HepG2 (cell line): ENCODE data around the gene AJUBA. TPM values are rescaled to one million over a fixed set of nuclear protein-coding genes. Genes with fewer than 3 reads are reported as not detected.
A peak's percentile ranks its signal among the peaks of the same experiment; 100 is the strongest.

ENCODE experiments used
- CC2D1A ChIP-seq: sonication (generic); formaldehyde crosslinking; IDR thresholded peaks from 2 replicates; pipeline ENCODE4 v1.8.1; 2023; ENCODE audit warnings: mild to moderate bottlenecking, missing genetic modification reagents
- ETV5 ChIP-seq: IDR thresholded peaks from 2 replicates; pipeline ENCODE4 v1.6.1; 2018; ENCODE audit warnings: missing biosample characterization, missing genetic modification reagents, inconsistent platforms, borderline replicate concordance
- FOXJ3 ChIP-seq: sonication (generic); formaldehyde crosslinking; IDR thresholded peaks from 2 replicates; pipeline ENCODE4 v1.4.0; 2020; ENCODE audit warnings: missing genetic modification reagents, mild to moderate bottlenecking, borderline replicate concordance
- HNRNPUL1 ChIP-seq: fragments of 200-400 bp; formaldehyde crosslinking; IDR thresholded peaks from 2 replicates; pipeline ENCODE4 v1.6.1; 2017; ENCODE audit warnings: low read depth, mild to moderate bottlenecking, low read length, moderate library complexity
- ISL2 ChIP-seq: sonication (generic); formaldehyde crosslinking; IDR thresholded peaks from 2 replicates; pipeline ENCODE4 v1.5.0; 2020; ENCODE audit warnings: missing genetic modification reagents
- MEIS2 ChIP-seq: sonication (generic); formaldehyde crosslinking; IDR thresholded peaks from 2 replicates; pipeline ENCODE4 v1.9.0; 2021; ENCODE audit warnings: mild to moderate bottlenecking, missing genetic modification reagents
- SIX1 ChIP-seq: sonication (generic); formaldehyde crosslinking; IDR thresholded peaks from 2 replicates; pipeline ENCODE4 v1.4.0; 2020; ENCODE audit warnings: missing genetic modification reagents, borderline replicate concordance
- SIX4 ChIP-seq: sonication (generic); formaldehyde crosslinking; IDR thresholded peaks from 2 replicates; pipeline ENCODE4 v1.4.0; 2020; ENCODE audit warnings: missing genetic modification reagents
- ZNF256 ChIP-seq: sonication (generic); formaldehyde crosslinking; conservative IDR thresholded peaks from 2 replicates; pipeline ENCODE4 v1.4.0; 2020; ENCODE audit warnings: missing genetic modification reagents
- ZNF607 ChIP-seq: sonication (generic); formaldehyde crosslinking; IDR thresholded peaks from 2 replicates; pipeline ENCODE4 v1.5.1; 2020; ENCODE audit warnings: missing genetic modification reagents, mild to moderate bottlenecking, borderline replicate concordance
- polyA plus RNA-seq, 8 experiments: library from polyadenylated mRNA; depleted of rRNA in 3 of 8; stranded (reverse) in 7 of 8; unstranded in 1 of 8; fragments of >200 nt; fragmentation: Illumina TruSeq in 4 of 8; extraction: Trizol in 4 of 8; gene quantifications; 2 replicates each; pipeline versions ENCODE4 v1.2.1 to v1.2.3, GENCODE V29; 2011 to 2016; ENCODE audit warnings: low read depth in 4 of 8, missing spikeins in 1 of 8, mixed read lengths in 1 of 8; ENCODE audit not compliant: insufficient read depth in 1 of 8
- total RNA-seq, 5 experiments: library from RNA; depleted of rRNA; stranded (reverse); fragments of >200 nt; fragmentation: Illumina TruSeq; extraction: Trizol; gene quantifications; 2 replicates each; pipeline ENCODE4 v1.2.3, GENCODE V29; 2016; ENCODE audit warnings: low read depth in 1 of 5
- TF ChIP-seq, protein P1 (sequence below): sonication (generic); formaldehyde crosslinking; IDR thresholded peaks from one replicate; pipeline ENCODE4 v1.5.1; 2020; ENCODE audit warnings: mild to moderate bottlenecking, missing genetic modification reagents; ENCODE audit errors: not compliant biosample characterization
- TF ChIP-seq, protein P2 (sequence below): IDR thresholded peaks from 2 replicates; pipeline ENCODE4 v1.6.1; 2018; ENCODE audit warnings: missing genetic modification reagents
- TF ChIP-seq, protein P3 (sequence below): sonication (generic); formaldehyde crosslinking; IDR thresholded peaks from 2 replicates; pipeline ENCODE4 v1.5.1; 2020; ENCODE audit warnings: mild to moderate bottlenecking, missing genetic modification reagents
- TF ChIP-seq, protein P4 (sequence below): sonication (generic); formaldehyde crosslinking; IDR thresholded peaks from 2 replicates; pipeline ENCODE4 v1.5.0; 2020; ENCODE audit warnings: missing genetic modification reagents
- TF ChIP-seq, protein P5 (sequence below): sonication (generic); formaldehyde crosslinking; IDR thresholded peaks from 2 replicates; pipeline ENCODE4 v1.4.0; 2020; ENCODE audit warnings: missing genetic modification reagents

AJUBA gene
- total and polyA plus RNA-seq, 2 of the 13 experiments (the other 11 are each of a cell fraction or from before 2014, with no cell fraction given) = 157 to 241 TPM

DNA sequence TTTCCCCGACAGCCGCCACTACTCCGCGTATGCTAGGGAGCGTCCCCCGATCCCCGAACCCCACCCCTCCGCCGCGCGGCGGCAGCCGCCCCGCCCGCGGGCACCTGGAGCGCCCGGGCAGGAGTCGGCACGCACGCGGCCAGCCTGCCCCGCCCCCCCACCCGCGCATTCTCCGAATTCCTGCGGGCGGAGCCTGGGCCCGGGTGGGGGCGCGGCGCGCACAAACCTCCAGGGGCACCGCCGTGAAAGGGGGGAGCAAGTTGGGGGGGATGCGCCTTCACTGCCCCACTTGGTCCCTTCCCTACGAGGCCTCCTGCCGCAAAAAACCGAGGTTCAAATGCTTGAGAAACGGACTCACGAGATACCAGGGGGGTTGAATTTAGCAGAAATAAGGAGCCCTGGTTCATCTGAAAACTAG, 1.7 kb downstream of the AJUBA start (continued):
- TF ChIP-seq, protein P1, sequence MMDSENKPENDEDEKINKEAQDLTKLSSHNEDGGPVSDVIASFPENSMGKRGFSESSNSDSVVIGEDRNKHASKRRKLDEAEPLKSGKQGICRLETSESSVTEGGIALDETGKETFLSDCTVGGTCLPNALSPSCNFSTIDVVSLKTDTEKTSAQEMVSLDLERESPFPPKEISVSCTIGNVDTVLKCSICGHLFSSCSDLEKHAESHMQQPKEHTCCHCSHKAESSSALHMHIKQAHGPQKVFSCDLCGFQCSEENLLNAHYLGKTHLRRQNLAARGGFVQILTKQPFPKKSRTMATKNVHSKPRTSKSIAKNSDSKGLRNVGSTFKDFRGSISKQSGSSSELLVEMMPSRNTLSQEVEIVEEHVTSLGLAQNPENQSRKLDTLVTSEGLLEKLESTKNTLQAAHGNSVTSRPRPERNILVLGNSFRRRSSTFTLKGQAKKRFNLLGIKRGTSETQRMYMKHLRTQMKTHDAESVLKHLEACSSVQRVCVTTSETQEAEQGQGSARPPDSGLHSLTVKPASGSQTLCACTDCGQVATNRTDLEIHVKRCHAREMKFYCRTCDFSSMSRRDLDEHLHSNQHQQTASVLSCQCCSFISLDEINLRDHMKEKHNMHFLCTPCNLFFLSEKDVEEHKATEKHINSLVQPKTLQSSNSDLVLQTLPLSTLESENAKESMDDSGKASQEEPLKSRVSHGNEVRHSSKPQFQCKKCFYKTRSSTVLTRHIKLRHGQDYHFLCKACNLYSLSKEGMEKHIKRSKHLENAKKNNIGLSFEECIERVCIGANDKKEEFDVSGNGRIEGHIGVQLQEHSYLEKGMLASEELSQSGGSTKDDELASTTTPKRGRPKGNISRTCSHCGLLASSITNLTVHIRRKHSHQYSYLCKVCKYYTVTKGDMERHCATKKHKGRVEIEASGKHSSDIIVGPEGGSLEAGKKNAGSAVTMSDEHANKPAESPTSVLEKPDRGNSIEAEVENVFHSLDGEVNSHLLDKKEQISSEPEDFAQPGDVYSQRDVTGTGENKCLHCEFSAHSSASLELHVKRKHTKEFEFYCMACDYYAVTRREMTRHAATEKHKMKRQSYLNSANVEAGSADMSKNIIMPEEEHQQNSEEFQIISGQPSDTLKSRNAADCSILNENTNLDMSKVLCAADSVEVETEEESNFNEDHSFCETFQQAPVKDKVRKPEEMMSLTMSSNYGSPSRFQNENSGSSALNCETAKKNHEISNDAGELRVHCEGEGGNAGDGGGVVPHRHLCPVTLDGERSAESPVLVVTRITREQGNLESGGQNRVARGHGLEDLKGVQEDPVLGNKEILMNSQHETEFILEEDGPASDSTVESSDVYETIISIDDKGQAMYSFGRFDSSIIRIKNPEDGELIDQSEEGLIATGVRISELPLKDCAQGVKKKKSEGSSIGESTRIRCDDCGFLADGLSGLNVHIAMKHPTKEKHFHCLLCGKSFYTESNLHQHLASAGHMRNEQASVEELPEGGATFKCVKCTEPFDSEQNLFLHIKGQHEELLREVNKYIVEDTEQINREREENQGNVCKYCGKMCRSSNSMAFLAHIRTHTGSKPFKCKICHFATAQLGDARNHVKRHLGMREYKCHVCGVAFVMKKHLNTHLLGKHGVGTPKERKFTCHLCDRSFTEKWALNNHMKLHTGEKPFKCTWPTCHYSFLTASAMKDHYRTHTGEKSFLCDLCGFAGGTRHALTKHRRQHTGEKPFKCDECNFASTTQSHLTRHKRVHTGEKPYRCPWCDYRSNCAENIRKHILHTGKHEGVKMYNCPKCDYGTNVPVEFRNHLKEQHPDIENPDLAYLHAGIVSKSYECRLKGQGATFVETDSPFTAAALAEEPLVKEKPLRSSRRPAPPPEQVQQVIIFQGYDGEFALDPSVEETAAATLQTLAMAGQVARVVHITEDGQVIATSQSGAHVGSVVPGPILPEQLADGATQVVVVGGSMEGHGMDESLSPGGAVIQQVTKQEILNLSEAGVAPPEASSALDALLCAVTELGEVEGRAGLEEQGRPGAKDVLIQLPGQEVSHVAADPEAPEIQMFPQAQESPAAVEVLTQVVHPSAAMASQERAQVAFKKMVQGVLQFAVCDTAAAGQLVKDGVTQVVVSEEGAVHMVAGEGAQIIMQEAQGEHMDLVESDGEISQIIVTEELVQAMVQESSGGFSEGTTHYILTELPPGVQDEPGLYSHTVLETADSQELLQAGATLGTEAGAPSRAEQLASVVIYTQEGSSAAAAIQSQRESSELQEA (CRISPR knock-in tag) = no peak
- TF ChIP-seq ZNF607 (CRISPR knock-in tag) (no peak), ISL2 (CRISPR knock-in tag) (no peak), CC2D1A (no peak), SIX1 (CRISPR knock-in tag) (no peak), ETV5 (CRISPR knock-in tag) (no peak), ZNF256 (CRISPR knock-in tag) (no peak), HNRNPUL1 (no peak), SIX4 (CRISPR knock-in tag) (no peak), MEIS2 (no peak), FOXJ3 (CRISPR knock-in tag) (no peak)
- TF ChIP-seq, protein P2, sequence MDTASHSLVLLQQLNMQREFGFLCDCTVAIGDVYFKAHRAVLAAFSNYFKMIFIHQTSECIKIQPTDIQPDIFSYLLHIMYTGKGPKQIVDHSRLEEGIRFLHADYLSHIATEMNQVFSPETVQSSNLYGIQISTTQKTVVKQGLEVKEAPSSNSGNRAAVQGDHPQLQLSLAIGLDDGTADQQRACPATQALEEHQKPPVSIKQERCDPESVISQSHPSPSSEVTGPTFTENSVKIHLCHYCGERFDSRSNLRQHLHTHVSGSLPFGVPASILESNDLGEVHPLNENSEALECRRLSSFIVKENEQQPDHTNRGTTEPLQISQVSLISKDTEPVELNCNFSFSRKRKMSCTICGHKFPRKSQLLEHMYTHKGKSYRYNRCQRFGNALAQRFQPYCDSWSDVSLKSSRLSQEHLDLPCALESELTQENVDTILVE (CRISPR knock-in tag) = peak; percentile 83
- TF ChIP-seq, protein P3, sequence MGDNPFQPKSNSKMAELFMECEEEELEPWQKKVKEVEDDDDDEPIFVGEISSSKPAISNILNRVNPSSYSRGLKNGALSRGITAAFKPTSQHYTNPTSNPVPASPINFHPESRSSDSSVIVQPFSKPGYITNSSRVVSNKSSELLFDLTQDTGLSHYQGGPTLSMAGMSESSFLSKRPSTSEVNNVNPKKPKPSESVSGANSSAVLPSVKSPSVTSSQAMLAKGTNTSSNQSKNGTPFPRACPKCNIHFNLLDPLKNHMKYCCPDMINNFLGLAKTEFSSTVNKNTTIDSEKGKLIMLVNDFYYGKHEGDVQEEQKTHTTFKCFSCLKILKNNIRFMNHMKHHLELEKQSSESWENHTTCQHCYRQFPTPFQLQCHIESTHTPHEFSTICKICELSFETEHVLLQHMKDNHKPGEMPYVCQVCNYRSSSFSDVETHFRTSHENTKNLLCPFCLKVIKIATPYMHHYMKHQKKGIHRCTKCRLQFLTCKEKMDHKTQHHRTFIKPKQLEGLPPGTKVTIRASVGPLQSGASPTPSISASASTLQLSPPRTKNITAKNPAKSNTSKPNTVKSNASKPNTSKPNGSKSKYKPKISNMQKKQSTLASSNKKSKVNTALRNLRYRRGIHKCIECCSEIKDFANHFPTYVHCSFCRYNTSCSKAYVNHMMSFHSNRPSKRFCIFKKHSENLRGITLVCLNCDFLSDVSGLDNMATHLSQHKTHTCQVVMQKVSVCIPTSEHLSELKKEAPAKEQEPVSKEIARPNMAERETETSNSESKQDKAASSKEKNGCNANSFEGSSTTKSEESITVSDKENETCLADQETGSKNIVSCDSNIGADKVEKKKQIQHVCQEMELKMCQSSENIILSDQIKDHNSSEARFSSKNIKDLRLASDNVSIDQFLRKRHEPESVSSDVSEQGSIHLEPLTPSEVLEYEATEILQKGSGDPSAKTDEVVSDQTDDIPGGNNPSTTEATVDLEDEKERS (CRISPR knock-in tag) = peak; percentile 8
- TF ChIP-seq, protein P4, sequence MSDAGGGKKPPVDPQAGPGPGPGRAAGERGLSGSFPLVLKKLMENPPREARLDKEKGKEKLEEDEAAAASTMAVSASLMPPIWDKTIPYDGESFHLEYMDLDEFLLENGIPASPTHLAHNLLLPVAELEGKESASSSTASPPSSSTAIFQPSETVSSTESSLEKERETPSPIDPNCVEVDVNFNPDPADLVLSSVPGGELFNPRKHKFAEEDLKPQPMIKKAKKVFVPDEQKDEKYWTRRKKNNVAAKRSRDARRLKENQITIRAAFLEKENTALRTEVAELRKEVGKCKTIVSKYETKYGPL (CRISPR knock-in tag) = no peak
- TF ChIP-seq, protein P5, sequence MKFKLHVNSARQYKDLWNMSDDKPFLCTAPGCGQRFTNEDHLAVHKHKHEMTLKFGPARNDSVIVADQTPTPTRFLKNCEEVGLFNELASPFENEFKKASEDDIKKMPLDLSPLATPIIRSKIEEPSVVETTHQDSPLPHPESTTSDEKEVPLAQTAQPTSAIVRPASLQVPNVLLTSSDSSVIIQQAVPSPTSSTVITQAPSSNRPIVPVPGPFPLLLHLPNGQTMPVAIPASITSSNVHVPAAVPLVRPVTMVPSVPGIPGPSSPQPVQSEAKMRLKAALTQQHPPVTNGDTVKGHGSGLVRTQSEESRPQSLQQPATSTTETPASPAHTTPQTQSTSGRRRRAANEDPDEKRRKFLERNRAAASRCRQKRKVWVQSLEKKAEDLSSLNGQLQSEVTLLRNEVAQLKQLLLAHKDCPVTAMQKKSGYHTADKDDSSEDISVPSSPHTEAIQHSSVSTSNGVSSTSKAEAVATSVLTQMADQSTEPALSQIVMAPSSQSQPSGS (CRISPR knock-in tag) = peak; percentile 88
